PC-3 (cell line): Measurements from ENCODE around the gene UNC13A. TPM values are rescaled to one million over a fixed set of nuclear protein-coding genes. Genes with fewer than 3 reads are reported as not detected.

Experiments used
- ATAC-seq: fragments of 200-7000 bp; cut with Tn5 transposase; 2 replicates; pipeline ENCODE4 v1.9.1; 2020; ENCODE audit warnings: mild to moderate bottlenecking, moderate library complexity
- BruUV-seq: library from RNA; stranded (reverse); fragments of 400-500 nt; replicated peaks from 2 replicates; lab custom pipeline; 2021; lab: Mats Ljungman, UMichigan
- CTCF ChIA-PET: fragments of 300-600 bp; sonication (Branson Sonifier 250); formaldehyde crosslinking; loops from one replicate; lab custom pipeline; 2022; ENCODE audit warnings: antibody characterized with exemption; lab: Charles Lee
- POLR2A ChIA-PET: fragments of 300-600 bp; sonication (Branson Sonifier 250); formaldehyde crosslinking; loops from one replicate; lab custom pipeline; 2022; ENCODE audit warnings: antibody characterized with exemption; ENCODE audit not compliant: unreplicated experiment; lab: Charles Lee
- DNase-seq: peaks from one replicate; pipeline ENCODE4 v3.0.0-alpha.2; 2015
- H2AFZ ChIP-seq: fragments of 300-600 bp; sonication (generic); 2 replicates; pipeline ENCODE4 v1.6.0; 2016; ENCODE audit warnings: antibody characterized with exemption, low read length
- H3F3A ChIP-seq: fragments of 300-600 bp; sonication (generic); one replicate; pipeline ENCODE4 v1.6.0; 2017; ENCODE audit warnings: antibody characterized with exemption, low read length, control low read depth, mild to moderate bottlenecking; ENCODE audit not compliant: unreplicated experiment
- H3K27ac ChIP-seq: fragments of 300-600 bp; sonication (generic); 2 replicates; pipeline ENCODE4 v1.5.1; 2016; ENCODE audit warnings: mild to moderate bottlenecking, low read length
- H3K27me3 ChIP-seq: fragments of 300-600 bp; sonication (generic); 2 replicates; pipeline ENCODE4 v1.6.1; 2016; ENCODE audit warnings: low read length, mixed read lengths
- H3K36me3 ChIP-seq: fragments of 300-600 bp; sonication (generic); 2 replicates; pipeline ENCODE4 v1.6.1; 2016; ENCODE audit warnings: low read depth, mixed run types, low read length, mixed read lengths
- H3K4me1 ChIP-seq: fragments of 300-600 bp; sonication (generic); 2 replicates; pipeline ENCODE4 v1.5.1; 2016; ENCODE audit warnings: low read length; ENCODE audit not compliant: insufficient read depth
- H3K4me2 ChIP-seq: fragments of 300-600 bp; sonication (generic); 2 replicates; pipeline ENCODE4 v1.6.0; 2016; ENCODE audit warnings: low read length
- H3K4me3 ChIP-seq: fragments of 300-600 bp; sonication (generic); 2 replicates; pipeline ENCODE4 v1.5.1; 2016; ENCODE audit warnings: mild to moderate bottlenecking, low read length, mixed read lengths
- H3K79me2 ChIP-seq: fragments of 300-600 bp; sonication (generic); 2 replicates; pipeline ENCODE4 v1.6.1; 2017; ENCODE audit warnings: low read length, mixed read lengths
- H3K9ac ChIP-seq: fragments of 300-600 bp; sonication (generic); 2 replicates; pipeline ENCODE4 v1.6.0; 2016; ENCODE audit warnings: mild to moderate bottlenecking, low read length
- H3K9me2 ChIP-seq: fragments of 300-600 bp; sonication (generic); replicated peaks from 2 replicates; pipeline ENCODE4 v1.6.1; 2016; ENCODE audit warnings: mixed run types, low read length, mixed read lengths
- H3K9me3 ChIP-seq: fragments of 300-600 bp; sonication (generic); 2 replicates; pipeline ENCODE4 v1.6.1; 2016; ENCODE audit warnings: low read length, mixed read lengths
- H4K20me1 ChIP-seq: fragments of 300-600 bp; sonication (generic); 2 replicates; pipeline ENCODE4 v1.6.1; 2016; ENCODE audit warnings: low read length, mixed read lengths
- CTCF ChIP-seq: fragments of 300-600 bp; sonication (generic); conservative IDR thresholded peaks from 2 replicates; pipeline ENCODE4 v1.5.1; 2017; ENCODE audit warnings: antibody characterized with exemption, low read depth, mild to moderate bottlenecking, low read length
- EZH2 ChIP-seq: fragments of 300-600 bp; sonication (generic); IDR thresholded peaks from one replicate; pipeline ENCODE4 v1.6.1; 2017; ENCODE audit warnings: antibody characterized with exemption, mild to moderate bottlenecking, low read length; ENCODE audit not compliant: unreplicated experiment
- EZH2phosphoT487 ChIP-seq: fragments of 300-600 bp; sonication (generic); IDR thresholded peaks from 2 replicates; pipeline ENCODE4 v1.6.1; 2018; ENCODE audit warnings: mild to moderate bottlenecking, antibody characterized with exemption, low read length, borderline replicate concordance
- intact Hi-C: fragments of 100-400 bp; cut with micrococcal nuclease; formaldehyde crosslinking; loops from 2 replicates; pipeline ENCODE4 v1.9.0; 2023
- total RNA-seq: library from RNA; depleted of rRNA; stranded (reverse); fragments of >200 nt; gene quantifications from 2 replicates; pipeline ENCODE4 v1.2.3, GENCODE V29; 2014

The UNC13A gene
- total RNA-seq, 1 experiment from 2014 or later, result not detected

GRCh38 chr19:17611462-17612244 is 76.5 kb downstream of the UNC13A start:
- CTCF ChIA-PET, result no interaction called here
- Histone ChIP-seq H3K27me3 (no peaks in the 10 kb centered on the region), H4K20me1 (no peaks in the 10 kb centered on the region), H3F3A (no peaks in the 10 kb centered on the region), H3K4me2 (no peak overlapping the region), H2AFZ (no peak overlapping the region), H3K27ac (no peak overlapping the region), H3K4me3 (no peak overlapping the region), H3K4me1 (no peaks in the 10 kb centered on the region), H3K9me2 (no peaks in the 10 kb centered on the region), H3K9ac (no peak overlapping the region), H3K36me3 (no peaks in the 10 kb centered on the region), H3K9me3 (no peaks in the 10 kb centered on the region), H3K79me2 (no peaks in the 10 kb centered on the region)
- BruUV-seq, result no TSS peak
- POLR2A ChIA-PET, result no interaction called here
- intact Hi-C loops, result no loop called here
- no peak for ATAC-seq
- TF ChIP-seq CTCF (no peak), EZH2 (no peak), EZH2phosphoT487 (no peak)
- no peak for DNase-seq

GRCh38 chr19:17610384-17610783 is 77.8 kb downstream of the UNC13A start:
- H2AFZ ChIP-seq, result no peak overlapping the region
- no TSS peak for BruUV-seq
- intact Hi-C loops, result no loop called here
- ATAC-seq (no peak), DNase-seq (no peak)
- no peaks in the 10 kb centered on the region for H4K20me1 ChIP-seq
- no peaks in the 10 kb centered on the region for H3F3A ChIP-seq
- no peaks in the 10 kb centered on the region for H3K36me3 ChIP-seq
- no peaks in the 10 kb centered on the region for H3K27me3 ChIP-seq
- ChIA-PET POLR2A (no interaction called here), CTCF (interaction anchor here (0.6 kb wide), 1 partner anchor 265 kb away, joined by 9 read pairs; no protein-coding TSS in a partner anchor)
- no peaks in the 10 kb centered on the region for H3K9me3 ChIP-seq
- no peak overlapping the region for H3K4me2 ChIP-seq
- no peaks in the 10 kb centered on the region for H3K9me2 ChIP-seq
- H3K4me1 ChIP-seq, result 0 out of 2 replicates have a peak, but pooled peaks cover 6% of the 10 kb centered on the region
- no peaks in the 10 kb centered on the region for H3K79me2 ChIP-seq
- no peak for TF ChIP-seq EZH2phosphoT487
- no peak for TF ChIP-seq EZH2
- no peak for TF ChIP-seq CTCF
- H3K9ac ChIP-seq, result no peak overlapping the region
- no peak overlapping the region for H3K4me3 ChIP-seq
- no peak overlapping the region for H3K27ac ChIP-seq

- POLR2A ChIA-PET, result no interaction called here
- no peak overlapping the region for H3K27ac ChIP-seq
These were observed 80.2 kb downstream of the UNC13A start for GRCh38 chr19:17607936-17608335.

More at GRCh38 chr19:17607936-17608335, 80.2 kb downstream of the UNC13A start:
- H3K36me3 ChIP-seq, result no peaks in the 10 kb centered on the region
- H3K4me1 ChIP-seq, result 0 out of 2 replicates have a peak, but pooled peaks cover 6% of the 10 kb centered on the region
- DNase-seq, result no peak
- H2AFZ ChIP-seq, result no peak overlapping the region
- no peak overlapping the region for H3K9ac ChIP-seq
- no peaks in the 10 kb centered on the region for H3K9me2 ChIP-seq
- intact Hi-C loops, result no loop called here
- no peak overlapping the region for H3K4me2 ChIP-seq
- no peaks in the 10 kb centered on the region; the same call in 1 of the 2 replicates for H3K27me3 ChIP-seq
- no TSS peak for BruUV-seq
- ATAC-seq, result no peak
- no peaks in the 10 kb centered on the region for H3F3A ChIP-seq
- no peak for TF ChIP-seq EZH2
- TF ChIP-seq CTCF, result no peak
- TF ChIP-seq EZH2phosphoT487, result no peak
- CTCF ChIA-PET, result interaction anchor here (0.7 kb wide), 1 partner anchor 182 kb away, joined by 3 read pairs; no protein-coding TSS in a partner anchor
- no peak overlapping the region for H3K4me3 ChIP-seq
- no peaks in the 10 kb centered on the region for H3K9me3 ChIP-seq
- H3K79me2 ChIP-seq, result no peaks in the 10 kb centered on the region
- H4K20me1 ChIP-seq, result no peaks in the 10 kb centered on the region
